ENCODE data around the gene RPS2. TPM values are rescaled to one million over a fixed set of nuclear protein-coding genes. Genes with fewer than 3 reads are reported as not detected.
A peak's percentile ranks its signal among the peaks of the same experiment; 100 is the strongest.

Gene RPS2
- total RNA-seq, 1 donor from 2014 or later = 2,813 TPM

DNA sequence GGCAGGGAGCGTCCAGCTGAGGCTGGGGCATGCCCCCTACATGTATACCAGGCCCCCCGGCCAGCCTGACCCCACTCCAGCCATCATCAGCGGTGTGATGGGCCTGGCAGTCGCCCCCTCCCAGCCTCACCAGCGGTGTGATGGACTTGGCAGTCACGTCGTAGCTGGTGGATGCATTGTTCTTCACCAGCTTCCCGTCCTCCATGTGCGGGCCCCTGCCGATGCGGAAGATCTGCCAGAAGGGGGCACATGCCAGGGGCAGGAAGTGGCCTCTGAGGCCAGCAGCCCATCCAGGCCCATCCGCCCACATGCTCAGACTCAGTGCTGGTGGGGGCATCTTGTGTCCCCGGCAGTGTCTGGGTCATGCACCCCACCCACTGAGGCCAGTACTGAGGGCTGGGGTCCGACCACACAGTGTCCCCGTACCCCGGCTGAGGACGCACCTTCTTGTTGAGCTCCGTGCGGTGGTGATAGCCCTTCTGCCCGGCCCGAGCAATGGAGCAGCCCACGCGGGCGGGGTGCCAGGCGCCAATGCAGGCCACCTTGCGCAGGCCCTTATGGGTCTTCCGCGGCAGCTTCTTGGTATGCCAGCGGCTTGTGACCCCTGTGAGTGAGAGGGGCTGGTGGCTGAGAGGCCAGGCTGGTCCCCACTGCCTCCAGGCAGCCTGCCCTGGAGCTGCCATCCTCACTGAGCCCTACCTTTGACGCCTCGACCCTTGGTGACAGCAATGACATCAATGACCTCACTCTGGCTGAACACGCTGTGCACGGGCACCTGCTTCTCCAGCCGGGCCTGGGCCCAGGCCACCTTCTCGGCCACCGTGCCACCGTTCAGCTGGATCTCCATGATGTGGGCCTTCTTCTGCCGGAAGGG lies 17.9 kb downstream of the RPS2 start:
- DNase-seq (ENCODE audit: low read depth) = no peak
- no peak overlapping the region for H3K4me3 ChIP-seq (ENCODE audit: low read depth, low read length)
- TF ChIP-seq, protein P1, sequence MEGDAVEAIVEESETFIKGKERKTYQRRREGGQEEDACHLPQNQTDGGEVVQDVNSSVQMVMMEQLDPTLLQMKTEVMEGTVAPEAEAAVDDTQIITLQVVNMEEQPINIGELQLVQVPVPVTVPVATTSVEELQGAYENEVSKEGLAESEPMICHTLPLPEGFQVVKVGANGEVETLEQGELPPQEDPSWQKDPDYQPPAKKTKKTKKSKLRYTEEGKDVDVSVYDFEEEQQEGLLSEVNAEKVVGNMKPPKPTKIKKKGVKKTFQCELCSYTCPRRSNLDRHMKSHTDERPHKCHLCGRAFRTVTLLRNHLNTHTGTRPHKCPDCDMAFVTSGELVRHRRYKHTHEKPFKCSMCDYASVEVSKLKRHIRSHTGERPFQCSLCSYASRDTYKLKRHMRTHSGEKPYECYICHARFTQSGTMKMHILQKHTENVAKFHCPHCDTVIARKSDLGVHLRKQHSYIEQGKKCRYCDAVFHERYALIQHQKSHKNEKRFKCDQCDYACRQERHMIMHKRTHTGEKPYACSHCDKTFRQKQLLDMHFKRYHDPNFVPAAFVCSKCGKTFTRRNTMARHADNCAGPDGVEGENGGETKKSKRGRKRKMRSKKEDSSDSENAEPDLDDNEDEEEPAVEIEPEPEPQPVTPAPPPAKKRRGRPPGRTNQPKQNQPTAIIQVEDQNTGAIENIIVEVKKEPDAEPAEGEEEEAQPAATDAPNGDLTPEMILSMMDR (conservative IDR thresholded peaks at IDR 0.05; ENCODE audit: low read depth, low read length) = no peak

DNA sequence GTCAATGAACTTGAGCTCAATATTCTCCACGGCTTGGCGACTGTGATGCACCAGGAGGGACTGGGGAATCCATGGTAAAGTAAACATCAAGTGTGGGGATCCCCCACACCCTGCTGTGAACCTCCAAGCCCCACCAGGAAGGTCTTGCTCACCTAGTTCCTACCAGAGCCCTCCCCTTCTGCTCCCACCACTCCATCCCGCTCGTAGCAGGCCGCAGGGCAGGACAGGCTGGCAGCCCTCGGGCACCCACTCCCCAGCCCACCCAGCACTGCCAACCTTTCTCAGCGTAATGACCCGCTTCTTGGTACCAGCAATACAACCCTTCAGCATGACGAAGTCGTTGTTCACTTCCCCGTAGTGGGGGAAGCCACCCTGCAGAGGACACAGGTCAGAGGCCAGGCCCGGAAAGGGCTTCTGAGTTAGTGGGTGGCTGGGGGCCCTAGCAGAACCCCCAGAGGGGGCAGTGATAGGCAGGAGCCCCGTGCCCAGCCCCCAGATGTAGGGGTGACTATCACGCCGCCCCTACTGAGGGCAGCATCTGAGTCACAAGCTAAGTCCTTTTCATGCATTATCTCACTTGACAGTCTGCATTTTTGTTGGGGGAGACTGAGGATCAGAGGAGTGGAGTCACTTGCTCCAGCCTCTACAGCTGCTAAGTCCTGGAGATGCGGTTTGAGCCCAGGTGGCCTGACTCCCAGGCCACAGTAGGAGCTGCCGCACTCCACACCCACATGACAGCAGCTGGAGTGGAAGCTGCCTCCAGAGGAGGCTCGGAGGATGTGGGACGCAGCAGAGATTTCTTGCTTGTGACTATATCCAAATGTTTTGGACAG lies 18.9 kb downstream of the RPS2 start:
- DNase-seq (ENCODE audit: low read depth) = no peak
- TF ChIP-seq, protein P1 (conservative IDR thresholded peaks at IDR 0.05; ENCODE audit: low read depth, low read length) = no peak
- H3K4me3 ChIP-seq (ENCODE audit: low read depth, low read length) = no peak overlapping the region

DNA sequence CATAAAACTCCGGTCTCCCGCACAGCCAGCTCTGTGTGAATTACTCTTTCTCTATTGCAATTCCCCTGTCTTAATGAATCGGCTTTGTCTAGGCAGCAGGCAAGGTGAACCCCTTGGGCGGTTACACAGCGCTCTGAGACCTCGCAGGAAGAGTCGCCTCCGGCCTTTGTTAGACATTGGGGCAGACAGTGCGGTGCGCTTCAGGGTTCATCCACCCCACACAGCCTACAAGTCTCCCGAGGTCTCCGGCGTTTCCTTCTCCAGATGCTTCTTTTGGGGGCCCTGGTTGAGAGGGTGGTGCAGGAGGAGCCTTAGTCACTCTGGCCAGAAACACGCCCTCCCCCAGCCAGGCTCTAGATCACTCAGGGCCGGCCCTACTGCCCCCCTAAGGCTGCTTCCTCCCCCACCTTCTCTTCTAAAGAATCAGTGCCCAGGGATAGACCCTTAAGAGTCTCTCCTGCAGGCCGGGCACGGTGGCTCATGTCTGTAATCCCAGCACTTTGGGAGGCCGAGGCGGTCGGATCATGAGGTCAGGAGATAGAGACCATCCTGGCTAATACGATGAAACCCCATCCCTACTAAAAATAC lies 19.9 kb downstream of the RPS2 start:
- H3K4me3 ChIP-seq (ENCODE audit: low read depth, low read length) = no peak overlapping the region
- TF ChIP-seq, protein P1 (conservative IDR thresholded peaks at IDR 0.05; ENCODE audit: low read depth, low read length) = no peak

DNA sequence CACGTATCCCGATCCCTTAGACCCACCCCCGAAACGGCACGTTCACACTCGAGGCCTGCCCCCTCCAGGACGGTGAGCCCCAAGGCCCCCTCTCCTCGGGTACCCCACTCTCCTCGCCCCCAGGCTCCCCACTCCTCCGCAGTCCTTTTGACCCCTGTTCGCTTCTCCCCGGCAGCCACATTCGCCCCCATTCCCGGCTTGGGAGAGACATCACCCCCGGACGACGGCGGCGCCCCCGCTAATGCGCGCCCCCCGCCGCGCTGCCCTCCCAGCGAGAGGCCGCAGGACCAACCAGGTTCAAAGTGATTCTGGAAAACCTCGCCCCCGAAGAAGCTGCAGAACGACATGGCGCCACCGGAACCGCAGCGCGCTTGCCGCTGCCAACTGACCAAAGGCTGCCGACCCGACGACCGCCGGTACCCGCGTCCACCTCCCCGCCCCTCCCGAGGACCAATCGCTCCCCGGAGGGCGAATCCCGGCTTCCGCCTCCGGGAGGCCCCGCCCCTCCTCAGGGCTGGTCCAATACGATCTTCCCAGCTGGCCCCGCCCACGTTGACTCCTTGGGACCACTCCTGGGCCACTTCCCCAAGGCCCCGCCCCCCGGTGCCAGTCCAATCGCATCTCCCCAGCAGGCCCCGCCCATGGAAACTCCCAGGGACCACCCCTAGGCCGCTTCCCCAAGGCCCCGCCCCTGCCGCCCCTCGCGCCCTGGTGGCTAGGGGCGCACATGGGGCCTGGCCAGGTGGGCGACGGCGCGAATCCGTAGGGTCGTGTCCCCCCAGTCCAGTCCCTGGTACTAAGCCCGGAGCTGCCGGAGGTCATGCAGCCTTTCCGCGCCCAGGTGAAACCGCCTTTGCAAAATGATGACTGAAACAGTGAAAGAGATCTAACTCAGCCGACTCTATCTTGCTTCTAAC lies 21.6 kb downstream of the RPS2 start, which contains the start of gene MSRB1:
TSS of gene MSRB1 (minus strand) at position 390 of the 917 bp plus-strand sequence. CDS start at position 347, 43 bp downstream.
- TF ChIP-seq, protein P1 (conservative IDR thresholded peaks at IDR 0.05; ENCODE audit: low read depth, low read length) = no peak
- DNase-seq (ENCODE audit: low read depth) = peak; percentile 67
- peak within 1 kb of the TSS; percentile 98 for H3K4me3 ChIP-seq (ENCODE audit: low read depth, low read length)

More for the DNA sequence above, 19.9 kb downstream of the RPS2 start:
- no peak for DNase-seq (ENCODE audit: low read depth)

DNA sequence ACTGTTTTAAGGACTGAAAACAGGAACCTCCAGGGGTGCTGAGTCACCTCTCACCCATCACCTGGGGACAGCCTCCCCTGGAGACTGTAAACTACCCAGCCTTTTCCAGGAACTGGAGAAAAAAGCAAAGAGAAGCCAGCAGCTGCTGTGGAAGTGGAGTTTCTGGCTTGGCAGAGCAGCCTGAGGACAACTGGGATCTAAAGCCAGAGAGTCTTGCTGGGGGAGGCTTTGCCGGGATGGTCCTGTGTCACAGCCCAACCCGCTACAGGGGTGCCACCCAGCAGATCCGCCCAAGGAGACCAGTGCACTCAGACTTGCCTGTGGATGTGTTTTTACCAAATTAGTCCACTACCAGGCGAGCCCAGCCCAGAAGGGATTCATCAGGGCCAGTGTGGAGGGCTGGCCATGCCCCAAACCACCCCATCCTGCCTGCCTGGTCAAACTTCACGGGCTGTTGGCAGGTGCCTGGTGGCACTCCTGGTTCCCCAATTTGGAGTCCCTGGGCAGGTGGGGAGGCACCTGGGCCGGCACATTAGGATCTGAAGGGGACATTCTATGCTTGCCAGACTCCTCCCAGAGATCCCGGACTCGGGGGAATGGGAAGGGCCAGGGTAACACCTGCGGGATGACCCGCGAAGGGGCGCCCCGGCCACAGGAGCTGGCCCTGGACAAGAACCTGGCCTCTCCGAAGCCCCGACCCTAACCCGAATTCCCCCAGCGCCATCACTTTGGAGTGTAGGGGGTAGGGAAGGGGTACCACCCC lies 22.4 kb downstream of the RPS2 start:
- TF ChIP-seq, protein P1 (conservative IDR thresholded peaks at IDR 0.05; ENCODE audit: low read depth, low read length) = no peak
- no peak for DNase-seq (ENCODE audit: low read depth)
- peak overlapping the region; percentile 98 for H3K4me3 ChIP-seq (ENCODE audit: low read depth, low read length)
